Left ventricle myocardium superior (tissue), 1 donor: Measurements from ENCODE around the gene CYP2S1. TPM values are rescaled to one million over a fixed set of nuclear protein-coding genes. Genes with fewer than 3 reads are reported as not detected.

Source experiments
- ATAC-seq: fragments of 200-7000 bp; cut with Tn5 transposase; one replicate; pipeline ENCODE4 v1.9.1; 2020; ENCODE audit warnings: mild to moderate bottlenecking, moderate library complexity
- DNase-seq: peaks from one replicate; pipeline ENCODE4 v3.0.0-alpha.2; 2020
- intact Hi-C: fragments of 100-400 bp; cut with micrococcal nuclease; formaldehyde crosslinking; loops from one replicate; pipeline ENCODE4 v1.11.0; 2022
- total RNA-seq: library from RNA; stranded (reverse); fragmentation: NEBNext Ultra II Directional; extraction: Animal tissue kit (Norgen Biotek cat#: 25700); gene quantifications from one replicate; pipeline ENCODE4 v1.2.1, GENCODE V29; 2021
- donor health status: DM: no; HTN: yes; CAD: no; lungs with severe emphysema.

Gene CYP2S1
- total RNA-seq, 1 donor from 2014 or later, result 0.87 TPM

DNA sequence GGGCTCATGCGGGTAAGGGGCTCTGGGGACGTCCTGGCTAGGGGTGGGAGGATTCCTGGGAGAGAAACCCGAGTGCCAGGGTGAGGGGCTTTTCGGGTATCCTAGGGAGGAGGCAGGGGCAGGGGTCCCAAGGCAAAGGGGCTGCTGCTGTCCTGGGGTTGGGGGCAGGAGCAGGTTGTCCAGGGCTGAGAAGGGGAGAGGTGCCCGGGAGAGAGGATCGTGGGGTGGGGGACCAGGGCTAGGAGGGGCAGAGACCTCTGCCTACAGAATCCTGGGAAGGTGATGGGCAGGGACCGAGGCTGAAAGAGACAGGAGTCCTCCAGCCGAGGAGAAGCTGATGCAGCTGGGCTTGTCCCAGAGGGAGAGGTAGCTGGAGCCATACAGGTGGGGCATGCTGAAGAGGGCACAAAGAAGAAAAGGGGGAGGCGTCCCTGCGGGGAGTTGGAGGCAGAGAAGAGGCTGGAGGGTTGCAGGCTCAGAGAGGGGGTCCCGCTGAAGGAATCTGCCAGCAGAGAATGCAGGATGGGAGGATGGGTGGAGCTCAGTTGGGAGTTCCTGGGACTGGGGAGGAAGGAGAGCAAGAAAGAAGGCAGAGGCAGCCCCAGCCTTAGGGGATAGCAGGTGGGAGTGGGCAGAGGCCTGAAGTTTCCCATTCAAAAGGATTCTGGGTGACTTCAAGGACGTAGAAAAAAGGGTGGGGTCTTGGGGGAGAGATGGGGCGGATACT, 574 bp downstream of the CYP2S1 start:
- no peak for DNase-seq
- intact Hi-C loops, result no loop called here
- ATAC-seq, result no peak

DNA sequence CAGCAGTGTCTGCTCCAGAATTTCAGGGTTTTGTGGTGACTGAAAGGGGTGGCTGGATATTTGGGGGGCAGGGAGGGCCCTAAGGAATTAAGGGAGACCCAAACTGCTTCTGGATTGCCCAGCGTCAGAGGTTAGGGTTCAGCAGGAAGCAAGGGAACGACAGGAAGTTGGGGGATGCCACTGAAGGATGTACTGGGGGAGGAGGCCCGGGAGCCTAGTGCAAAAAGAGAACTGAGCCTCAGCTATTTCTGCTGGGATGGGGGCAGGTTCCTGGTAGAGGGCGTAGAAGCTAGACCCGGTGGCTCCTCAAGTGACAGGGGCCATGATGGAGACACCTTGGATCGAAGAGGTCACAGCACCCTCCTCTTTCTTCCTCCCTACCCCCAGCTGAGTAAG, 1.1 kb downstream of the CYP2S1 start:
- ATAC-seq (peak; percentile 25), DNase-seq (no peak)
- intact Hi-C loops, result no loop called here

DNA sequence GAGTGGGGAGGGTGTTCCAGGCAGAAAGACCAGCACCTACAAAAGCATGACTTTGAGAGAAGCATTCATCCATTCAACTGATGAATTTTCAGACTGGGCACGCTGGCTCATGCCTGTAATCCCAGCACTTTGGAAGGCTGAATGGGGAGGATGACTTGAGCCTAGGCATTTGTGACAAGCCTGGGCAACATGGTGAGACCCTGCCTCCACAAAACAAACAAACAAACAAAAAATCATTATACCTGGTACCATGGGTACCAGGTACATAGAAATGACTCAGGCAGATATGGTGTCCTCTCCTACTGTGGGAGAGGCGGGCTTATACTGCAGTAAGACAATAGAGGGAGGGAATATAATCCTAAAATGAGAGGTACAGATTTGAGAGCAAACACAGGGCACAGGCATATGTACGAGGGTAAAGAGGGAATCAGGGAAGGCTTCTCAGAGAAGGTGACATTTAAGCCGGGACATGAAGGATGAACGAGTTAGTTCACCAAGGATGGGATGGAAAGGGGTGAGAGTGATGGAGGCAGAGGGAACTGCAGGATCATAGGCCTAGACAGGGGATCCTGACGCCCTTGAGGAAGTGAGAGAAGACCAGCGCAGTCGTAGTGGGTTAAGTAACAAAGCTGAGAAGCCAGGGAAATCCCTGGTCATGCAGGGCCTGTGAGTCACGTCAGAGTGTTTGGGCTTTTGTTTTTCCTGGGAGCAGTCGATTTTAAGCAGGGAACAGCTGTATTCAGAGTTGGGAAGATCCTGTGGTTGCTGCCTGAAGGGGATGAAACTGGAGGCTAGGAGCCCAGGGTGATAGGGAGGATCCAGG, 2.9 kb downstream of the CYP2S1 start:
- intact Hi-C loops, result no loop called here
- ATAC-seq (no peak), DNase-seq (no peak)

DNA sequence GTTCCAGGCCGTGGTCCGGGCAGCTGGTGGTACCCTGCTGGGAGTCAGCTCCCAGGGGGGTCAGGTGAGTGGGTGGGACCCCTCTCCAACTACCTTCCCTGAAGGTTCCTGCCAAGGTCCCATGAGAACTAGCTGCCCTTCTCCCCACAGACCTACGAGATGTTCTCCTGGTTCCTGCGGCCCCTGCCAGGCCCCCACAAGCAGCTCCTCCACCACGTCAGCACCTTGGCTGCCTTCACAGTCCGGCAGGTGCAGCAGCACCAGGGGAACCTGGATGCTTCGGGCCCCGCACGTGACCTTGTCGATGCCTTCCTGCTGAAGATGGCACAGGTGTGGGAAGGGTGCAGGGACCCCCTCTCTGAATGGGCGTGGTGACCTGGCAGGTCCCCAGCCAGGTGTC, 5.5 kb downstream of the CYP2S1 start:
- DNase-seq (no peak), ATAC-seq (no peak)
- intact Hi-C loops, result no loop called here

DNA sequence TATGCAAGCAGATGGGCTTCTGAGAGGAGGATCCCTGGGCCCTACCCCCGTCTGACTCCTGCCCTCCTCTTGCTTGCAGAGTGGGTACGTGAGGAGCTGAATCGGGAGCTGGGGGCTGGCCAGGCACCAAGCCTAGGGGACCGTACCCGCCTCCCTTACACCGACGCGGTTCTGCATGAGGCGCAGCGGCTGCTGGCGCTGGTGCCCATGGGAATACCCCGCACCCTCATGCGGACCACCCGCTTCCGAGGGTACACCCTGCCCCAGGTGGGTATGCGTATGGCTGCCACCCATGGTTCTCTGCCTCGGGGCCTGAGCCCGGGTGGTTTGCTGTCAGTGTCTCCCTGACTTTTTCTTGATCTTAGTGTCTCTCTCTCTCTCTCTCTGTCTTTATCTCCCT, 10.4 kb downstream of the CYP2S1 start:
- intact Hi-C loops, result no loop called here
- ATAC-seq (no peak), DNase-seq (no peak)

DNA sequence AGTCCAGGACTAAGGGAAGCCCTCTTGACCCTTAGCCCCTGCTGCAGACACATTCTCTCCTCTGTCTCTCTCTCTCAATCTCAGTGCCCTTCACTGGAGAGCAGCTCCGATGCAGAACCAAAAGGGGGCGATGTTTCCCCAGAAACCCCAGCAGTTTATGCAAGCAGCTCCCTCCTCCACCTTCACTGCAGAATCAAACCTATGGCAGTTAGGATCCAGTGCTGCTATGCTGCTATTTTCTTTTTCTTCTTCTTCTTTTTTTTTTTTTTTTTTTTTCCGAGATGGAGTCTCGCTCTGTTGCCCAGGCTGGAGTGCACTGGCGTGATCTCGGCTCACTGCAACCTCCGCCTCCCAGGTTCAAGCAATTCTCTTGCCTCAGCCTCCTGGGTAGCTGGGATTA, 11.3 kb downstream of the CYP2S1 start:
- intact Hi-C loops, result loop anchor here (2.0 kb wide), 1 partner anchor 56 kb away; no protein-coding TSS in a partner anchor
- DNase-seq (peak; percentile 73), ATAC-seq (peak; percentile 89)

DNA sequence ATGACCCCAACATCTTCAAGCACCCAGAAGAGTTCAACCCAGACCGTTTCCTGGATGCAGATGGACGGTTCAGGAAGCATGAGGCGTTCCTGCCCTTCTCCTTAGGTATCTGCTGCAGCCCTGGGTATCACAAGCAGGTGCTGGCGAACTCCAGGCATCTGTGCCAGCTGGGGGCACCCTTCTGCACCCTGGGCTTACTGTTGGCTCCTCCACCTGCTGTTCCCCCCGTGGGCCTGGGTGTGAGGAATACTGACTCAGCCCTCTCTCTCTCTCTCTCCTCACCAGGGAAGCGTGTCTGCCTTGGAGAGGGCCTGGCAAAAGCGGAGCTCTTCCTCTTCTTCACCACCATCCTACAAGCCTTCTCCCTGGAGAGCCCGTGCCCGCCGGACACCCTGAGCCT, 13.0 kb downstream of the CYP2S1 start:
- no peak for DNase-seq
- ATAC-seq, result no peak
- intact Hi-C loops, result loop anchor here (2.0 kb wide), 1 partner anchor 55 kb away; no protein-coding TSS in a partner anchor

DNA sequence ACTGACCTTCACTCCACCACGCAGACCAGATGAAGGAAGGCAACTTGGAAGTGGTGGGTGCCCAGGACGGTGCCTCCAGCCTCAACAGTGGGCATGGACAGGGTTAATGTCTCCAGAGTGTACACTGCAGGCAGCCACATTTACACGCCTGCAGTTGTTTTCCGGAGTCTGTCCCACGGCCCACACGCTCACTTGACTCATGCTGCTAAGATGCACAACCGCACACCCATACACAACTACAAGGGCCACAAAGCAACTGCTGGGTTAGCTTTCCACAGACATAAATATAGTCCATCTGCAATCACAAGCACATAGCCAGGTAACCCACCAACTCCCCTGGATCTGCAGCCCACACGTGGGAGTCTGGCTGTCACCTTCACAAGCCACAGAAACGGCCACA, 13.4 kb downstream of the CYP2S1 start:
- DNase-seq (no peak), ATAC-seq (no peak)
- intact Hi-C loops, result no loop called here

DNA sequence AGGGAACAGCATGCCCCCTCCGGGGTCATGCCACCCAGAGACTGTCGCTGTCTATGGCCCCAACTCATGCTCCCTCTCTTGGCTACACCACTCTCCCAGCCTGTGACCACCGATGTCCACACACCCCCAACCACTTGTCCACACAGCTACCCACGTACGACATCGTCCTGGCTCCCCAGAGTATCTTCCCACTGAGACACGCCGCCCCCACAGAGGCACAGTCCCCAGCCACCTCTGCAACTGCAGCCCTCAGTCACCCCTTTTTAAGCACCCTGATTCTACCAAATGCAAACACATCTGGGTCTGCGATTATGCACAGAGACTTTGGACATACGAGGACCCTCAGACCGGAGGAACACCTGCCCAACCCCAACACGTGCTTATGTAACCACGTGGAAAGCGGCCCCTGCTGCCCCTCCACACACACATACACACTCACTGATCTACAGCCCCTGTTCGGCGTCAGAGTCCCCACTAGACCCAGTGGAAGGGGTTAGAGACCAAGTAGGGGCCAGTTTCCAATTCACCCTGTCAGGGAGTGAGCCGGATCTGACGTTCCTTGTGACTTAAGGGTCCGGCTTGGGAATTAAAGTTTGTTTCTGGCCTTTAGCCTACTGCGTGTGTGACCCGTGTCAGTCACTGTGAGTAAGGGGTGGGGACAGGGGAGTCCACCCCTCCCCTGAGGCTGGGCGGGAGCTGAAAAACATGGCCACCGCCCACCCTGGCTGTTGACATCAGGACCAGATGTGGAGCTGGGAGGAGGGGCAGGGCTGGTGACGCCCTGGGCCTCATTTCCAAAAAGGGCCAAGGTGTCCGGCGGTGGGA, 14.1 kb downstream of the CYP2S1 start:
- intact Hi-C loops, result no loop called here
- DNase-seq (peak; percentile 92), ATAC-seq (peak; percentile 92)

DNA sequence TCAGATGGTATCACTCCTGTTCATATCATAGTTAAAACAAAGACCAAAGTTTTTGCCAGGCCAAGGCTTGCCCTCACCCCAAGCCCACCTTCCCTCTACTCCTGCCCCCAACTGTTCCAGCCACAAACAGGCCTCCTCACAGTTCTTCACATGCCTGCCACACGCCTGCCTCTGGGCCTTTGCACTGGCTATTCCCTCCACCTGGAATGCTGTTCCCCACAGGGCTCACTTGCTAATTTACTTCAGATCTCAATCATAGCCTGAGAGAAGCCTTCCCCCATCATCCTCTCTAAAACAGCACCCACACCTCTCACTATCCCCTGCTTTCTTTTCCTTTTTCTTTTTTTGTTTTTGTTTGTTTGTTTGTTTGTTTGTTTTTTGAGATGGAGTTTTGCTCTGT, 21.1 kb downstream of the CYP2S1 start:
- DNase-seq, result no peak
- intact Hi-C loops, result no loop called here

DNA sequence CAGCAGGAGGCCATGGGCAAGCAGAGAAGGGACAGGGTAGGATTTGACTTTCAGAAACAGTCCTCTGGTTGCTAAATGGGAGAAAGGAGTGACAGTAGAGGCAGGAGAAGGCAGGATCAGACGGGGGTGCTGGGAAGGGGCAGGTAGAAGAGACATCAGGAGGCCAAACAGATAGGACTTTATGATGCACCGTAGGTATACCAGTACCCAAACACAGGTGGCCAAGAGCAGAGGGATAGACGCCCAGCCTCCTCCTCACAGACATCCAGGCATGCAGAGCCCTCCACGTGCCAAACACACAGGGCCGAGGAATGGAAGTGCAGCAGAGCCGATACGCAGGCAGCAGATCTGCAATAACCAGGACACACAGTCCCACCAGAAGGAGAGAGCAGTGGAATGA, 24.7 kb downstream of the CYP2S1 start:
- intact Hi-C loops, result no loop called here
- DNase-seq (no peak), ATAC-seq (no peak)

More for the DNA sequence above, 21.1 kb downstream of the CYP2S1 start:
- no peak for ATAC-seq

DNA sequence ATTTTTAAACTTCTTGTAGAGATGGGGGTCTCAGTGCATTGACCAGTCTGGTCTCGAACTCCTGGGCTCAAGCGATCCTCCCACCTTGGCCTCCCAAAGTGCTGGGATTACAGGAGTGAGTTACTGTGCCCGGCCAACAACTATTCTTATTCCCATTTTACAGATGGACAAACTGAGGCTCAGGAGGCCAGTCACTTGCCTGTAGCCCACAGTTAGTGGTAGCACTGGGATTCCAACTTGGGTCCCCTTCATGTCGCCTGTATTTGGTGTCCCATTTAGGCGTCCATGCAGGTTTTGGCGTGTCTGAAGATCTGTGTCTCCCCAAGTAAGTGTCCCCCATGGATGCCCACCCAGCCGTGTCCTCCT, 25.2 kb downstream of the CYP2S1 start:
- intact Hi-C loops, result no loop called here
- no peak for ATAC-seq
- no peak for DNase-seq

DNA sequence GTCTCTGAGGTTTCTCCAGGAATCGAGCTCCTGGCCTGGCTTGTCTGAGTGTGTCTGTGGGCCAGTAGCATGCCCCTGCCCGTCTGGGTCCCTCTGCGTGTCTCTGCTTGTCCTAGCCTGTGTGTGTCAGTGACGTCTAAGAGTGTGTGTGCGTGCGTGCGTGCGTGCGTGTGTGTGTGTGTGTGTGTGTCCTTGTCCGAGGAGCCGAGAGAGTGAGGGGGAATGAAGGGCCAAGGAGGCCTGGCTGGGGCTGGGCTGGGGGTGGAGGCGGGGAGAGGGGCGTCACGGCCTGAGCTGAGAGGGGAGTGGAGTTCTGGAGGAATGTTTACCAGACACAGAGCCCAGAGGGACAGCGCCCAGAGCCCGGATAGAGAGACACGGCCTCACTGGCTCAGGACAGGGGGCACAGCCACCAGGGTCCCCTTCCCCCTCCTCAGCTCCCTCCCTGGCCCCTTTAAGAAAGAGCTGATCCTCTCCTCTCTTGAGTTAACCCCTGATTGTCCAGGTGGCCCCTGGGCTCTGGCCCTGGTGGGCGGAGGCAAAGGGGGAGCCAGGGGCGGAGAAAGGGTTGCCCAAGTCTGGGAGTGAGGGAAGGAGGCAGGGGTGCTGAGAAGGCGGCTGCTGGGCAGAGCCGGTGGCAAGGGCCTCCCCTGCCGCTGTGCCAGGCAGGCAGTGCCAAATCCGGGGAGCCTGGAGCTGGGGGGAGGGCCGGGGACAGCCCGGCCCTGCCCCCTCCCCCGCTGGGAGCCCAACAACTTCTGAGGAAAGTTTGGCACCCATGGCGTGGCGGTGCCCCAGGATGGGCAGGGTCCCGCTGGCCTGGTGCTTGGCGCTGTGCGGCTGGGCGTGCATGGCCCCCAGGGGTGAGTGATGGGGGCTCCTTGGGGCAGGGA, 25.8 kb downstream of the CYP2S1 start, which contains the start of gene AXL:
TSS of gene AXL (plus strand) at position 609 of the 893 bp plus-strand sequence. CDS start at position 779, 170 bp downstream.
- intact Hi-C loops, result no loop called here
- ATAC-seq (peak; percentile 86), DNase-seq (peak; percentile 87)

DNA sequence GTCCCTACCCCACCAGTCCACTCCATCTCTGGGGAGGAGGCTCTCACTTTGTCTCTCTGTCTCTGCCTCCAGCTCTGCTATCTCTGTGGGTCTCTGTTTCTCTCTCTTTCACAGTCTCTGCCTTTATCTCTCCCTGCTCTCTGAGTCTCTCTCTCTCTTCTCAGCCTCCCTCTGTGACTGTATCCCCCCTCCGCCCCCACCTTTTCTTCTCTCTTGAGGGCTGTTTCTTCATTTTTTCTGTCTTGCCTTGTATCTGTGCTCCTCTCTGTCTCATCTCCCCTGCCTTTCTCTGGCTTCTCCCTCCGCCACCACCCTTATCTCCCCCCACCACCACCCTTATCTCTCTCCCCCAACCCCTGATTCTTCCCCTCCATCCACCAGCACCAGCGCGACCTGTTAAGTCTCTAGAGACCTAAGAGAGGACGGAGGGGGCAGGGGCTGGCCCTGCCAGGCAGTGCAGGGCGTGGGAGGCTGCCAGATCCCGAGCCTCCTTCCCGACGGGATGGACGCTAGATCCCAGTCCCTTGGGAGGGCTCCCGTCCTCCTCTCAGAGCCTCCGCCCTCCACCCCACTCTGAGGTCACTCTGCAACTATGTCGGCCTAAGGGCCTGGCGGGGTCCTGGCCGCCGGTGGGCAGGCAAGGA, 27.0 kb downstream of the CYP2S1 start:
- DNase-seq, result peak; percentile 73
- ATAC-seq, result peak; percentile 38
- intact Hi-C loops, result no loop called here

DNA sequence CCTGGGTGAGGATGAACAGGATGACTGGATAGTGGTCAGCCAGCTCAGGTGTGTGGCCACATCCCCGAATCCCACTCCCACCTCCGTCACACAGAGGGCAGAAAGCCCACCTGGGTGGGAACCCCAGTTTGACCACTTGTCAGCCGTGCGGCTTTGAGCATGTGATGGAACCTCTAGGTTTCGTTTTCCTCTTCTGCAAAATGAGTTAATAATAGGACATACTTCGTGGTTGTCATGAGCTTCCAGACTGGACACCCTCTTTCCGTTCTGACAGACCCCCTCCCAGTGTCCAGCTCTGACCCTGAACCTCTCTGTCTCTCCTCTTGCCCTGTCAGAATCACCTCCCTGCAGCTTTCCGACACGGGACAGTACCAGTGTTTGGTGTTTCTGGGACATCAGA, 27.8 kb downstream of the CYP2S1 start:
- intact Hi-C loops, result no loop called here
- ATAC-seq, result no peak
- no peak for DNase-seq

DNA sequence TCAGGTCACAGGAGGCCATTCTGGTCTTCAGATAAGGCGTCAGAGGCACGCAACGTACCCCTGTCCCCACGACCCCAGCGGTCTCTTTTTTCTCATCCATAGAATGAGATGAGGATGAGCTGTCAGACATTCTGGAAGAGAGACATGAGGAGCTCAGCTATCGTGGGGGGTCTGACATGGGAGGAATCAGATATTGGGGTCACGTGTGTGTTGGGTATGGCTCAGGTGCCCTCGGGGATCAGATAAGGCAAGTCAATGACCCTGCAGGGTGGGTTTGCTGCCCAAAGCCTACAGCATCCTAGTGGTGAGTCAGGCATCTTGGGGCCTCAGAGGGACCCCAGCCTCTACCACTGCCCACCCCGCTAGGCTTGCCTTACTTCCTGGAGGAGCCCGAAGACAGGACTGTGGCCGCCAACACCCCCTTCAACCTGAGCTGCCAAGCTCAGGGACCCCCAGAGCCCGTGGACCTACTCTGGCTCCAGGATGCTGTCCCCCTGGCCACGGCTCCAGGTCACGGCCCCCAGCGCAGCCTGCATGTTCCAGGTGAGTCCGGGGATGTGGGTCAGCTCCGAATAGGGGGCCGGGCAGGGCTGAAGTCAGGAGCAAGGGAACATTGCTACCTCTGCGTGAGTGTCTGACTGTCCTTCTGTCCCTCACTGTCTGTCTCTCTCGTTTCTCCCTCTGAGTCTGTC, 28.6 kb downstream of the CYP2S1 start:
- intact Hi-C loops, result no loop called here
- DNase-seq, result no peak
- no peak for ATAC-seq

DNA sequence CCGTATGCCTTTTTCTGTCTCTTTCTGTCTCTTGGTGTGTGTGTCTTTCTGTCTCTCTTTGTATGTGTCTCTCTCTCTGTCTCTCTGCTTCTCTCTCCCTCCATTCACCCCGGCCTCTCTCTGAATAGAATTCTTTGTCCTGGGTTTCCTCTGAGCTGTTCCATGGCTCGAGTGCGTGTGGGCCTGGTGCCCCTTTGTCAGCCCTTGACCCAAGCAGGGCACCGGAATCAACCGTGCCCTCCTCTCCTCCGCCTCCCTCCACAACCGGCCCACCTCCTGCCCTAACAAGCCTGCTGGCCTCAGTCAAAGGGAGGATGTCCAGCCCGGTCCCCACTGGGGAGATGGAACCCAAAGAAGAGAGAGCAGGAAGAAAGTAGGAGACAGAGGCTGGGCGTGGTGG, 29.2 kb downstream of the CYP2S1 start:
- ATAC-seq (no peak), DNase-seq (no peak)
- intact Hi-C loops, result no loop called here
